NCI-H2196 (cell line): ENCODE measurements around the gene EIF4B.

Experiments
- DNase-seq: peaks from one replicate; lab custom pipeline; 2025; ENCODE audit not compliant: unreplicated experiment; lab: John Stamatoyannopoulos, UW

The EIF4B gene

DNA sequence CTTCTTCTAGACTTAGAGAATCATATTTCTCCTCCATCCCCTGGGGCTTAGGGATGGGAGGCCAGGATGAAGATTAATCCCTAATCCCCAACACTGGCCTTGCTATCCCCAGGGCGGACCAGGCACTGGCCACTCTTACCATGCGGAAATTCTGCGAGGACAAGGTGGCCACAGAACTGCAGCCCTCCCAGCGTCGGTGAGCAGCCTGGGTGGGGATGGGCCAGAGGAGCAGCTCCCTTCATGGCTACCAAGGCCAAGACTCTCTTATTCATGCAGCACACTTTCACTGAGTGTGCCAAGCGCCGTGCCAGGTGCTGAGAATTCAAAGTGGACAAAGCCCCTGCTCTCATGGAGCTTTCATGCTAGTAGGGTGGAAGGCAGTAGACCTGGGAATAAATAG lies 50.6 kb downstream of the EIF4B start:
- DNase-seq: no peak

DNA sequence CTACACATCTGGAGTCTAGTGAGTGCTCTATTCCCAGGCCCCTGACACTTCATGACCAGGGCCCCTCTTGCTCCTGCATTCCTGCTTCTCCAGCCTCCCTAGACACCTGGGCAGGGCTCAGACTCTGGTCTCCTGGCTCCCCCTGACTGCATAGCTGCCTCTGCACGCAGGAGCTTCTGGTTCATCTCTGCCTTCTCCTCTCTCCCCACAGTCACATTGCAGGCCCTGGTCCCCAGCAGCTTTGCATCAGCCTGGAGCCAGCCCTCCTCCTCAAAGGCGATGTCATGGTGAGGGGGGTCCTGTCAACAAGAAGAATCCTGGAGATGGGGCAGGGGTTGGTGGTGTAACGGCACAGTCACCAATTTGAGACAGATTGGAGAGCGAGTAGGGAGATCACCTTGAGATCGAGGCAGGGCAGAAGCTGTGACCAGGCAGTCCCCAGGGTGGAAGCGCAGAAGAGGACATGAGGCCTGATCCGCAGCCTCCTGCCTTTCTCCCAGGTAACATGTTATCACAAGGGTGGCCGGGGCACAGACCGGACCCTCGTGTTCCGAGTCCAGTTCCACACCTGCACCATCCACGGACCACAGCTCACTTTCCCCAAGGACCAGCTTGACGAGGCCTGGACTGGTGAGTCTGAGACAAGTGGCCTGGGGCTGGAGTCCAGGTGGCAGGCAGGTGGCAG lies 51.7 kb downstream of the EIF4B start:
- no peak for DNase-seq

DNA sequence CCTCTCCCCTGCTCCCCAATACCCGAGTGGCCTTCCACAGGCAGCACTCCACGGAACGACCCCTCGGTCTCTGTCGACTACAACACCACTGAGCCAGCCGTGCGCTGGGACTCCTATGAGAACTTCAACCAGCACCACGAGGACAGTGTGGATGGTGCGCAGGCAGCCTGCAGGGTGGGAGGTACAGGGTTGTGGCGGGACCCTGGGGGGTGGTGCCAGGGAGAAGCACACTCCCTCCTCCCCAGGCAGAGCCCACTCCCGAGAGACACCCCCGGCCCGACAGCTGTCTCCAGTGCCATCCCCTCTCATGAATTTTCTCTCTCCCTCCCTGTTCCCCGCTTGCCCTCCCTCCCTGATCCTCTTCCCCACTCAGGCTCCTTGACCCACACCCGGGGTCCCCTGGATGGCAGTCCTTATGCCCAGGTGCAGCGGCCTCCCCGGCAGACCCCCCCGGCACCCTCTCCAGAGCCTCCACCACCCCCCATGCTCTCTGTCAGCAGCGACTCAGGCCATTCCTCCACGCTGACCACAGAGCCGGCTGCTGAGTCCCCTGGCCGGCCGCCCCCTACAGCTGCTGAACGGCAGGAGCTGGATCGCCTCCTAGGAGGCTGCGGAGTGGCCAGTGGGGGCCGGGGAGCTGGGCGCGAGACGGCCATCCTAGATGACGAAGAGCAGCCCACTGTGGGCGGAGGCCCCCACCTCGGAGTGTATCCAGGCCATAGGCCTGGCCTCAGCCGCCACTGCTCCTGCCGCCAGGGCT lies 52.6 kb downstream of the EIF4B start:
- DNase-seq: no peak

DNA sequence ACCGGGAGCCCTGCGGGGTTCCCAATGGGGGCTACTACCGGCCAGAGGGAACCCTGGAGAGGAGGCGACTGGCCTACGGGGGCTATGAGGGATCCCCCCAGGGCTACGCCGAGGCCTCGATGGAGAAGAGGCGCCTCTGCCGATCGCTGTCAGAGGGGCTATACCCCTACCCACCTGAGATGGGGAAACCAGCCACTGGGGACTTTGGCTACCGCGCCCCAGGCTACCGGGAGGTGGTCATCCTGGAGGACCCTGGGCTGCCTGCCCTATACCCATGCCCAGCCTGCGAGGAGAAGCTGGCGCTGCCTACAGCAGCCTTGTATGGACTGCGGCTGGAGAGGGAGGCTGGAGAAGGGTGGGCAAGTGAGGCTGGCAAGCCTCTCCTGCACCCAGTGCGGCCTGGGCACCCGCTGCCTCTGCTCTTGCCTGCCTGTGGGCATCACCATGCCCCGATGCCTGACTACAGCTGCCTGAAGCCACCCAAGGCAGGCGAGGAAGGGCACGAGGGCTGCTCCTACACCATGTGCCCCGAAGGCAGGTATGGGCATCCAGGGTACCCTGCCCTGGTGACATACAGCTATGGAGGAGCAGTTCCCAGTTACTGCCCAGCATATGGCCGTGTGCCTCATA lies 53.3 kb downstream of the EIF4B start:
- no peak for DNase-seq

DNA sequence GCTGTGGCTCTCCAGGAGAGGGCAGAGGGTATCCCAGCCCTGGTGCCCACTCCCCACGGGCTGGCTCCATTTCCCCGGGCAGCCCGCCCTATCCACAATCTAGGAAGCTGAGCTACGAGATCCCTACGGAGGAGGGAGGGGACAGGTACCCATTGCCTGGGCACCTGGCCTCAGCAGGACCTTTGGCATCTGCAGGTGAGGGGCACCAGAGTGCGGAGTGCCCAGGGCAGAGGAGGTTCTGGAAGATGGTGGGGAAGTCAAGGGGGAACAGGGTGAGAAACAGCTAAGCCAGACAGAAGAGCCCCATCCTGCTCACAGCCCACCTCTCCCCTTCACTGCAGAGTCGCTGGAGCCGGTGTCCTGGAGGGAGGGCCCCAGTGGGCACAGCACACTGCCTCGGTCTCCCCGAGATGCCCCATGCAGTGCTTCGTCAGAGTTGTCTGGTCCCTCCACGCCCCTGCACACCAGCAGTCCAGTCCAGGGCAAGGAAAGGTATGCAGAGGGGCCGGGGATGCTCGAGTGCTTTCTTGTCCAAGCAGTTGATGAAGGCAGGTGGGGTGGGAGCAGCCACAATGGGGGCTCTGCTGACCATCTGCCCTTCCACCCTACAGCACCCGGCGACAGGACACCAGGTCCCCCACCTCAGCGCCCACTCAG lies 53.9 kb downstream of the EIF4B start:
- no peak for DNase-seq

DNA sequence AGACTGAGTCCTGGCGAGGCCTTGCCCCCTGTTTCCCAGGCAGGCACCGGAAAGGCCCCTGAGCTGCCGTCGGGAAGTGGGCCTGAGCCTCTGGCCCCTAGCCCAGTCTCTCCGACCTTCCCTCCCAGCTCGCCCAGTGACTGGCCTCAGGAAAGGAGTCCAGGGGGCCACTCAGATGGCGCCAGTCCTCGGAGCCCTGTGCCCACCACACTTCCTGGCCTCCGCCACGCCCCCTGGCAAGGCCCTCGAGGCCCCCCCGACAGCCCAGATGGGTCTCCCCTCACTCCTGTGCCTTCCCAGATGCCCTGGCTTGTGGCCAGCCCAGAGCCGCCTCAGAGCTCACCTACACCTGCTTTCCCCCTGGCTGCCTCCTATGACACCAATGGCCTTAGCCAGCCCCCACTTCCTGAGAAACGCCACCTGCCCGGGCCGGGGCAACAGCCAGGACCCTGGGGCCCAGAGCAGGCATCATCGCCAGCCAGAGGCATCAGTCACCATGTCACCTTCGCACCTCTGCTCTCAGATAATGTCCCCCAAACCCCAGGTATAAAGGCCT lies 54.5 kb downstream of the EIF4B start:
- peak; percentile 75 for DNase-seq

DNA sequence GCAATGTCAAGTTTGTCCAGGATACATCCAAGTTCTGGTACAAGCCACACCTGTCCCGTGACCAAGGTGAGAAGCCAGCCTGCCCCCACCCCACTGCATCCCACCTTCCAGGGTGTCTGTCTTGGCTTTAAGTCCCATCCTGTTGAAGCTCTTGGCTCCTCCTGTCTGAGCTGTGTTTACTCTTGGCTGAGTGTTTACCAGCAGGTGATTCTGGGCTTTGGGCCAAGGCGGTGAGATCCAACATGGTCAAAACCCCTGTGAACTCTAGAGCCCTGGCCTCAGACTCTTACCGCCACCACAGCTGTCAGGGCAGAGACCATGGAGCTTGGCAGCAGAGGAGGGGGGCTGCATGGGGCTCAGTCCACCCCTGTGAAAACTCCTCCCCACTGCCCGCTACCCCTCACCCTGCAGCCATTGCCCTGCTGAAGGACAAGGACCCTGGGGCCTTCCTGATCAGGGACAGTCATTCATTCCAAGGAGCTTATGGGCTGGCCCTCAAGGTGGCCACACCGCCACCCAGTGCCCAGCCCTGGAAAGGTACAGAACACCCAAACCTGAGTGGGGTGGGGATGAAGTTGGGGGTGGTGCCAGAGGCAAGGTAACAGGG lies 55.3 kb downstream of the EIF4B start:
- DNase-seq: peak; percentile 95

DNA sequence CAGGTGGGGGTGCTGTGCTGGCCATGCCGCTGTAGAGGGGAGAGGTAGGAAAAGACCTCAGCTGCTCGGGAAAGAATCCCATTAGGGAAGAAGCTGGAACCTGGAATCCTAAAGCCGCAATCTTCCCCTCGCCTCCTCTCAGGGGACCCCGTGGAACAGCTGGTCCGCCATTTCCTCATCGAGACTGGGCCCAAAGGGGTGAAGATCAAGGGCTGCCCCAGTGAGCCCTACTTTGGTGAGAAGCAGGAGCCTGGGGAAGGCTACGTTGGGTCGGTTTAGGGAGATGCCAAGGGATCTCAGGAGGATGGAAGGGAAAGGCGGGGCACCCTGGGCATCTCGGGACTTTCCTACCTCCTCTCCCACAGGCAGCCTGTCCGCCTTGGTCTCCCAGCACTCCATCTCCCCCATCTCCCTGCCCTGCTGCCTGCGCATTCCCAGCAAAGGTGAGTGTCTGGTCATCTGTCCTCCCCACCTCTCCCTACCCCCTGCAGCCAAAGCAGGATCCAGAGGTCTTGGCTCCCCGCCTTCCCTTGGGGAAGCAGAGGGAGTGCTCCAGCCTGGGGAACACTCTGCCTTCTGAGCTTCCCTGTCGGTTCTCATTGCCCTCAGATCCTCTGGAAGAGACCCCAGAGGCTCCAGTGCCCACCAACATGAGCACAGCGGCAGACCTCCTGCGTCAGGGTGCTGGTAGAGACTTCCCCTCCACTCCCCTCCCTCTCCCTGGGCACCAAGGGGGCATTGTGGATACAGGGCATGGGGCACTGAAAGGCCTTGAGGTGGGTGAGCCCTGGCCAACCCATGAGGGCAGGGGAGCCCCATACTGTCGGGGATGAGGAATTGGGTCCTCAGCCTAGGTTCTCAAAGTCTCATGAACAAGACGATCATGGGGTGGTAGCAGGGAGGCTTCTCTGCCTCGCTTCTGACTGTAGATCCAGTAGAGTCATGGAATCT lies 56.0 kb downstream of the EIF4B start:
- no peak for DNase-seq

DNA sequence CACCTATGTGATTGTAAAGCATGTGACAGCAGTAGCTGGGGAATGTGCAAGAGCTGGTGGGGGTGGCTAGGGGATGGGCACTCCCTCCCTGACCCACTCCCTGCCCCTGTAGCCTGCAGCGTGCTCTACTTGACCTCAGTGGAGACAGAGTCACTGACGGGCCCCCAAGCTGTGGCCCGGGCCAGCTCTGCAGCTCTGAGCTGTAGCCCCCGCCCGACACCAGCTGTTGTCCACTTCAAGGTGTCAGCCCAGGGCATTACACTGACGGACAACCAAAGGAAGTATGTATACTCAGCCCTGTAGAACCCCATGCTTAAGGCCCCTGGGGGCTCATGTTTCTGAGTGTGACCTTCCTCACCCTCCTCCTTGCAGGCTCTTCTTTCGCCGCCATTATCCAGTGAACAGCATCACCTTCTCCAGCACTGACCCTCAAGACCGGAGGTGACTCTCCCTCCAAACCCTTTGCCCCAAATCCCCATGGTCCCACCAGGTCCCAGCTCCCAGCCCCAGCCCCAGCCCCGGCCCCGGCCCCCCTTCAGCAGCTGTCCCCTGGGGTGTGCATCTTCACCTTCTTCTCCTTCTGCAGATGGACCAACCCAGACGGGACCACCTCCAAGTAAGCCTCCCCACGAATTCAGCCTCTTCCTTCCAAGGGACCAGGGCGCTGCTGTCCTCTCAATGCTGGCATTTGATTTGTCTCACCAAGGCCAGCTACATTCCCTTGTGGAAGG lies 56.9 kb downstream of the EIF4B start:
- DNase-seq: no peak

DNA sequence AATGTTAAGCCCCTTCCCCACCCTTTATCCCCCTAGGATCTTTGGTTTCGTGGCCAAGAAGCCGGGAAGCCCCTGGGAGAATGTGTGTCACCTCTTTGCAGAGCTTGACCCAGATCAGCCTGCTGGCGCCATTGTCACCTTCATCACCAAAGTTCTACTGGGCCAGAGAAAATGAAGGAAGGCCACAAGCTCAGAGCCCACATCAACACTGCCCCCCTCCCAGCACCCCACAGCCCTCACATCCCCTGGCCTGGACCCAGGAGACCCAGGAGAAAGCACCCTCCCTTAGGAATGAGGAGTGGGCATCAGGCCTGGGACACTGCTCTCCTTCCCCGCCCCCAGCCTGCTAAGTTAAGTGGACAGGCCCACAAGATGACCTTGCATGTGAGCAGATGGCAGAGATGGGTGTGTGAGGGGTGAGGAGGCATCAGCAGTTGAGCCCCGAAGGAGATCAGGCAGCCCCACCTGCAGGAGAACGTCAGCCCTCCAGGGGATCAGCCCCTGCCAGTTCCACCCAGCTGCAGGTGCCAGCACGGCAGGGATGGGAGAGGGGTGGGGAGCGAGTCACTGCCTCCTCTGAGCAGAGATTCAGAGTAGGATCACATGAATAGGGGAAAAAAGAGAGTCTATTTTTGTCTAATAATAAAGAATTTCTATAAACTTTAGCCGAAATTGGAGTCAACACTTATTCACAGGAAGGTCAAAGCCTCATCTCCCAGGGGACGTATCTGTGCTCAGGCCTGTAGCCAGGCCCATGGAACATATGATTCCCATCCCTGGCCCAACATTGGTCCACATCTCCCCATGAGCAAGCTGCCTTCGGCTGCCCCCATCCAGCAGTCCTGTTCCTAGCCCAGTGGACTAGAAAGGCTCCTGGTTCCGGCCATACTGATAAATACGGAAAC lies 57.7 kb downstream of the EIF4B start:
- DNase-seq: peak; percentile 35

DNA sequence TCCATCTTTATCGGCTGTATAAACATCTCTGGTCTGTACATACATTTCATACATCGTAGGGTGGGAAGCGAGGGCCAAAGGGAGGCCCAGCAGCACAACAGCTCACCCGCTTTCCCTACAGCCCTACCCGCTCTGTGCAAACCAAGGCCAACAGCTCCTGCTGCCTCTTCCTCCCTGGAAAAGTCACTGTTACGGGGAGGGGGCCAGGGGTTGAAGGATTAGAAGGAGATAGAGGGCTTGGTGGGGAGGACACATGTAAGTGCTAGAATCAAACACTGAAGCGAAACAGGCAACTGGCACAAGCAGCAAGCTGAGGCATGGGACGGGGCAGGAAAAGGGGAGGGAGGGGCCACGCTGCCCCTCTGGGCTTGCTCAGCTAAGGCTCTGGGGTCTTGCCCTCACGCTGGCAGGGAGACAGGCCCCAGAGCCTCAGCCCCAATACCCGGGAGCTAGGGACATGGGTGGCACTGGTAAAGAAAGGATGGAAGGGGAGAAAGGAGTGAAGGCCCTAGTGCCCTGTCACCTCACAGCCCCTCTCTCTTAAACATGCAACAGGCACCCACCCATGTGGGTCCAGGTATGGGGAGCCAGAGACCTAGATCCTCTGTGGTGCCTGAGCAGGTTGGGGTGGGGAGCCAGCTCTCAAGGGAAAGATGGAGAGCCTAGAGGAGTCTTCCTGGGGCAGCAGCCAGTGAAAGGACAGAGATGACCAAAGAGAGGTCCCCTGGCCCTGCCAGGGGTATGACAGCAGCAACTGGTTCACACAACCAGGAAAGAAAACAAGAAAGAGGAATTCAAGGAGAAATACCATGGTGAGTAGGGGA lies 58.6 kb downstream of the EIF4B start:
- no peak for DNase-seq

DNA sequence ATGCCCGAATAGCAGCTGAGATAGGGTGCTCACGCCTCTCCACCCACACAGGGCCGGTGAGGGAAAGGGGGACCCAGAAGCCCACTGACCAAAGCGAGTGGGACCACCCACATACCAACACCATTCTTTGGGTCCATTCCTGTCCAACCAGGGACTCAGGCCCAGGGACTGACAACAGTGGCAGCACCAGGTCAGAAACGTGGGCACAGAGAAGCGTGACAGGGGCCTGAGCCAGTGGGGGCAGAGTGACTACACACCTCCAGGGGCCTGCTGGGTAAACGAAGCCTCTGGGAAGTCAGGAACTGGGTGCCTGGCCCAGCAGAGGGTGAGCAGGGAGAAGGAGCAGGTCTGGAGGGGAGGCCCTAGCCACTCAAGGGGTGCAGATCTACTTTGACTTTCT lies 59.2 kb downstream of the EIF4B start:
- no peak for DNase-seq

DNA sequence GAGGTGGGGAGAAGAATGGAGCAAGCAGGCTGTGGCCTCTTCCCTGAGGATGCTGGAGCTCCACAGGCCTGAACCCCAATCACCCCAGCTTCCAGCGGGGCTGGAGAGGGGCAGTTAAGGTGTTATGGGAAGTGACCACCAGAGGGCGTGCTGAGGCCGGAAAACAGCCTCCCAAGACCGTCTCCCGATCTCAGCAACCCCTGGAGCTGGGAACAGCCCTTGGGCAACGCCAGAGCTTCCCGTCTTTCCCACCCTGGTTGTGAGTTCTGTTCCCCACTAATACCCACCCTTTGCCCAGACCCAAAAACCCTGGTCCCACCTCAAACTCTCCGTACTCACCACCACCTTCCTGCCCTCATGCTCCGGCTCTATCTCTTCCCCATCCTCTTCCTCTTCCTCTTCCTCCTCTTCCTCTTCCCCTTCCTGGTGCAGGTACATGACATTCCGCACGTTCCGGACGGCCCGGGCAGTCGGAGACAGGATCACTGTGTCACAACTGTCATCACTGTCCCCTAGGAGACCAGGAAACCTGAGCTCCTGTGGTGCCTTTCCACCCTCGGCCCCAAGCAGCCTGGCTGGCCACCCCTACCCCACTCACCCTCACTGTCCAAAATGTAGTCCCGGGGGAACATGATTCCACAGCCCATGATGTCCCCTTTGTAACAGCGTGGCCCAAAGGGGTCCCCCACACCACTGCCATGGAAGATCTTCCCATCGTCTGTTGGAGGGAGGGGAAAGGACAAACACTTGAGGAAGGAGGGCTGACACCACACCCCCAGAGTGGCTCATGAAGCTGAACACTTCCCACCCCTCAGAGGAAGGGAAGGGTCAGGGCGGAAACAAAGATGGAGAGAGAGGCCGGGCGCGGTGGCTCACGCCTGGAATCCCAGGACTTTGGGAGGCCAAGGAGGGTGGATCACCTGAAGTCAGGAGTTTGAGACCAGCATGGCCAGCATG lies 60.0 kb downstream of the EIF4B start:
- DNase-seq: peak; percentile 77

DNA sequence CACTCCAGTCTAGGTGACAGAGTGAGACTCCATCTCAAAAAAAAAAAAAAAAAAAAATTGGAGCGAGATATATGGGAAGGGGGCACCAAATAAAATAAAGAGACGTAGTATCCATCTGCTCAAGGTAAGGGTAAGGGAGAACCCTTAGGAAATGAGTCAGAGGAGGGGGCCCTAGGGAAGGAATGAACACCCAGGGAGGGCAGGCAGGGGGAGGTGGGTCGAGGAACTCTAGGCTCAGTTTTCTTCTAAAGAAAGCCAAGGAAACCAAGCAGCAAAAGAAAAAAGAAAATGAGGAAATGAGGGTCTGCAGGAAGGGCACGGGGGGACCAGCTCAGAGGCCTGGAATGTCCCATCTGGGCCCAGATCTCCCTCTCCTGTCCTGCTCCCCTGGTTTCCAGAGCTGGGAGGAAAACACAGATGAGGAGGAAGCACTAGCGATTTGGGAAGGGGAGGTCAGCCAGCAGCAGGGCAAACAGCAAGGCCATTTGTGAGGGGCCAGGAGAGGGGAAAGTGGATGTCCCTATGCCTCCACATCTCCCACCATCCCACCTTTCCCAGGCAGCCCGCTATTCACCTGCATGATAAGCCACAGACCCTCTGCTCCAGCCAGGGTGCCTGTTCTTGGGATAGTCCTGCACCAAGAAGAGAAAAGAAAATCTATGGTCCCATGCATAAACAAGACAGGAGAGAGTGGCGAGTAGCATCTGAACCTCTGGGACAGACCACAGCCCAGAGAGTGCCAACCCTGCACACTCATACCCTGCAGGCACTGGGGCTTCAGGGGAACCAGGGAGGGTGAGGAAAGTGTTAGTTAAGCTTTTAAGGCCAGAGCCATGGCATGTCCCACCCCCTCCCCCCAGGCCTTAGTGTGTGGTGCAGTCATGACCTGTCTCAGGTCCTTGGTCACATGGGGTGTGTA lies 61.1 kb downstream of the EIF4B start:
- DNase-seq: no peak
